Activated CD4-positive, alpha-beta T cell treated with anti-CD3 and anti-CD28 coated beads for 4 hours (primary cell): ENCODE results near the gene PSKH1.

Source experiments
- DNase-seq, 2 donors: peaks; one replicate each; pipeline ENCODE4 v3.0.0-alpha.2; 2020

Gene PSKH1

DNA sequence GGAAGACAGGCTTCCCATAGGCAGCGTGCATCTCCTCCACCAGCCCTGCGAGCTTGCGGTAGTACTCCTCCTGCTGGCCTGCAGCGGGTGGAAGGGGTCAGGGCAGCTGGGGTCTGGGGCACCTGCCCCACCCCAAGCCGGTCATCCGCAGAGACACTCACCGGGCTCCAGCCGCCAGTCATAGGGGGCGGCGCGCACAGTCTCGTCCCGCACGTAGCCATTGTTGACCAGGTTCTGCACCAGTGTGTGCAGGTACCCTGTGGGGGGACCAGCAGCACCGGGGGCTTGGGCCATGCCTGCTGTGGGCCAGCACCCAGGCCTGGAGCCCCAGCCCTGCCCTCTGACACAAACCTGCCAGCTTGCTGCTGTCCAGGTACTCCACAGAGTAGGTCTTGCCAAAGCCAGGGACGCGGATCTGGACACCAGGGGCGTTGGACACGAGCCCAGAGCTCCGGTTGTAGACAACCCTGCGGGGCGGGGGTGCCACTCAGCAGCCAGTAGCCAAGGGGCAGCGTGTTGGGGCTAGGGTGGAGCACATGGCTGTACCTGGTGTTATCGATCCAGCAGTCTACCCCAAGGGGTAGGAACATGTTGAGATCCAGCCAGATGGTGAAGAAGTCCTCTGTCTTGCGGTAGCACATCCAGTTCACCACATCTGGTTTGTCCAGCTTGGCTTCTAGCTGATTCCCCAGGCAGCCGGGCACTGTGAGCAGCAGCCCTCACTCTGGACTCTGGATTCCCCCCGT, 49.6 kb downstream of the PSKH1 start:
- DNase-seq, result no peak

GRCh38 chr16:67943256-67943618, 50.2 kb downstream of the PSKH1 start:
- DNase-seq, result no peak

- no peak for DNase-seq
Observed at GRCh38 chr16:67943619-67944504, 50.8 kb downstream of the PSKH1 start, which contains the start of gene LCAT. TSS of gene LCAT (minus strand) at chr16:67944120. CDS start at chr16:67944101, 19 bp downstream.

- DNase-seq, result no peak
Observed at GRCh38 chr16:67944690-67945391, 51.8 kb downstream of the PSKH1 start.

DNA sequence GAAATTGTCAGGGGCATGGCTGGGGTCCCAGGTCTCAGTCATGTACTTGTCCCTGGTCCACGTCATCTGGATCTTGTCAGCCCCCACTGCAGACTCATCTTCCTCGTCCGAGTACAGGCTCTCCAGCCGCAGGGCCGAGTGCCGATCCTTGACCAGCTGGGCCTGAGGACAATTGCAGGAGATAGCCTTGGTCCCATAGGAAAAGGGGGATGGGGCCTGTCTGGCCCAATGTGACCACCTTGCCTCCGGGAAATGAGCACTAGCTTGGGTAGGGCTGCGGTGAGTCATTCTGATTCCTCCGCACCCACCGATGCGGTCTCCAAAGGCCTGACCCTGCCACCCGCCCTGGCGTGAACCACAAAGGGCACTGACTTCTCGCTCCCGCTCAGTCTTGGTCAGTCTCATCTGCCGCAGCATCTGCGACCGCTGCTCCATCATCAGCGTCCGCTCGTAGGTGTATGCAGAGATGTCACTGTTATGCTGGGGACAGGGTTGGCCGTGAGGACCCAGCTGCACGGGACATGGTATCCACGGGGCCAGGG, 52.4 kb downstream of the PSKH1 start:
- no peak for DNase-seq

DNA sequence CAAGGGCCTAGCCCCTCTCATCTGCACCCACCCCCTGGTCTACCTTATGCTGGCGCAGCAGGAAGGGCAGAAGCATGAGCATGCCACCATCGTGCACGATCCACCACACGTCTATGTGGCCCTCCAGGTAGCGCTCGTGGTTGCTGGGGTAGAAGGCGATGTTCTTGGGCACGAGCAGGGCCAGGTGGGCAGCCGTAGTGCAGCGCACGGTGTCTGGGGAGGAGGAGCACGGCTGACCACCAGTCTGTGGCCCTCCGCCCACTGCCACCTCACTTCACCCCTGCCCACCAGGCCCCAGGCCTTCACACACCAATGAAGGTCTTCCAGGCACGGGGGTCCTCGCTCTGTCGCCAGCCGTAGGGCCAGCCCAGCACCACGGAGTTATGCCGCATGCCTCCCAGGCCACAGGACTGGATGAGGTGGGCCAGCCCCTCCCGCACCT, 53.1 kb downstream of the PSKH1 start:
- DNase-seq, result no peak

DNA sequence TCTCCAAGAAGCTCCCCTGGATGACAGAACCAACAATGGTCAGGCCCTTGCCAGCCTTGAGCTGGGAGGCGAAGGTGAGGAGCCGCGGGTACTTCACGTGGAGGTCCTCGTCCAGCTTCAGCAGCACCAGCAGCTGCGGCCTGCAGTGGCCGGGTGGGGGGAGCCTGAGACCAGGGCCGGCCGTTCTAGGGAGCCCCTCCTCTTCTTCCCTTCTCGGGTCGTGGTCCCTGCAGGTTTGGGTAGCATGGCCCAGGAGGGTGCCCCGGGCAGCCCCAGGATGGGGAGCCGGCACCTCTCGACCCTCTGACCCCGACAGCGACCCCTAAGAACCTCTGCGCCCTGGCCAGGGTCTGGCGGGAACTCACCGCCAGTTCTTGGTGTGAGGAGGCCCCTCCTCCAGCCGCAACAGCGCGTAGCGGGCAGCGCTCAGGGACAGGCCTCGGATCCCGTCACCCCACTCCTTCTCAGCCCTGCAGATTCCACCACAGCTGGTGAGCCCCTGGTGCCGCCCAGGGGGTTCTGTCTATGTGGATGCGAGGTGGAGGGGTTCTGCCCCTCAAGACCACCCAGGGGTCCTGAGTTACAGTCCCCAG, 54.0 kb downstream of the PSKH1 start:
- DNase-seq, result no peak

DNA sequence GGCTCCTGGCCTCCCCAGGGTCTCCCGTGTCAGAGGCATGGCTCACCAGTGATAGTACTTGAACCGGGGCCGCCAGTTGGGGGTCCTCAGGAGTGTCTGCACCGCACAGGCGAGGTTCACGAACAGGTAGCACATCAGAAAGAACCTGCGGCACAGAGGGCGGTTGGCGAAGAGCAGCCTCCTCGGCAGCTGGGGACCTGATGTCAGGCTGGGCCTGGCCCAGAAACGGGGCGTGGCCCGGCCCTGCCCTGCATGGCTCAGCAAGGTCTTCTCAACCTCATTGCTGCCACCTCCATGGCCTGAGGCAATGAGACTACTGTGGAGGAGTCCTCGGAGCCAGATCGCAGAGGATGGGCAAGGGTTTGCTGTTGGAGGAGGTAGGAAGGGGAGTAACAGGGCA, 55.0 kb downstream of the PSKH1 start:
- no peak for DNase-seq

DNA sequence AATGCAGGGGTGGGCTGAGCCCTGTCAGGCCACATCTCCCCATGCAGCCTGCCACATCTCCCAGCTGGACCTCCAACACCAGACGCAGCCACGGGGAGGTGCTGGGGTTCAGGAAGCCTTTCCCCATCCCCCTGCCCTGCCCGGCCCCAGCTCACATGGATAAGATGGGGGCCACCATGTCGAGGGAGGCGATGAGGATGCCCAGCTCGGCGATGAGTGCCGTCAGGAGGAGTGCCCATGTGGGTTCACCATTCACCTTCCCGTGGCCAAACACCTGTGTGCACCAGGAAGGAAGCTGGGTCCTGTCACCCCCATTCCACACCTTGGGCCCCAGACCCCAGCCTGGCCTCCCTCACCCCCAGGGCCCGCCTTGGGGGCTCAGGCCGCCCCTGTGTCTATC, 56.6 kb downstream of the PSKH1 start:
- DNase-seq, result no peak

DNA sequence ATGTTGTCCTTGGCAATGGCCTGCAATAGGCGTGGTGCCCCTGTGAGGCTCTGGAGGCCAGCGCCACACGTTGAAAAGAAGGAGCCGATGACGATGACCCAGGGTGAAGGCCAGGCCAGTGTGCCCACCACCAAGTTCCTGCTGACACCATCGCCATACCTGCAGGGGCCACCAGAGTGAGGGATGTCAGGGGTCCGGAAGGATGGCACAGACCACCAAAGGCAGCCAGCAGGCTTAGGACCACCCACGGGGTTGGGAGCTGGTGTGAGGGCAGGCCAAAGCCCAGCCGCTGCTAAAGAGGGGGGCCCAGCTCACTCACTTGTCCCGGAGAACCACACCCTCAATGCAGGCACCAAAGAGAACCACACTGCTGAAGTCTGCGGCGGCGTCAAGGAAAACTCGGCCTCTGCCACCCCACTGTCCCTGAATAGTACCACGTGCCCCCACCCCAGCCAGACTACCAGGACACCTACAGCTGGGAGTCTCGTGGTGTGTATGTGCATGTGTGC, 57.3 kb downstream of the PSKH1 start:
- DNase-seq, result no peak

DNA sequence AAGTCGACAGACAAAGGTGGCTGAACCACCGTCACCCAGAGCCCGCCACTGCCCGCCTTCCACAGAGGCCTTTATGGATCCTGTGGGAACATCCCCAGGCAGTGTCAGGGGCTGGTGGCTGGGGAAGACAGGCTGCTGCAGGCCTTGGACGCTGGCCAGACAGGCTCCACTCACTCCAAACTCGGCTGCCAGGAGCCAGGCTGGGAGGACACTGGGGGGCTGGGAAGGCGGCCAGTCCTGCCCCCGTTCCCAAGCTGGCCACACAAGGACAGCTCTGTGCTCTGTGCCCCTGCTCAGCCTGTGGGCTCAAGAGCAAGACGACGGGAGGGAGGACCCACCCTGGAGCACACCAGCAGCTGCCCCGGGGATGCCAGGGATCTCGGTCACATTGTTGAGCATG, 58.4 kb downstream of the PSKH1 start:
- DNase-seq, result no peak

- no peak for DNase-seq
Observed at GRCh38 chr16:67953641-67954375, 60.8 kb downstream of the PSKH1 start.

DNA sequence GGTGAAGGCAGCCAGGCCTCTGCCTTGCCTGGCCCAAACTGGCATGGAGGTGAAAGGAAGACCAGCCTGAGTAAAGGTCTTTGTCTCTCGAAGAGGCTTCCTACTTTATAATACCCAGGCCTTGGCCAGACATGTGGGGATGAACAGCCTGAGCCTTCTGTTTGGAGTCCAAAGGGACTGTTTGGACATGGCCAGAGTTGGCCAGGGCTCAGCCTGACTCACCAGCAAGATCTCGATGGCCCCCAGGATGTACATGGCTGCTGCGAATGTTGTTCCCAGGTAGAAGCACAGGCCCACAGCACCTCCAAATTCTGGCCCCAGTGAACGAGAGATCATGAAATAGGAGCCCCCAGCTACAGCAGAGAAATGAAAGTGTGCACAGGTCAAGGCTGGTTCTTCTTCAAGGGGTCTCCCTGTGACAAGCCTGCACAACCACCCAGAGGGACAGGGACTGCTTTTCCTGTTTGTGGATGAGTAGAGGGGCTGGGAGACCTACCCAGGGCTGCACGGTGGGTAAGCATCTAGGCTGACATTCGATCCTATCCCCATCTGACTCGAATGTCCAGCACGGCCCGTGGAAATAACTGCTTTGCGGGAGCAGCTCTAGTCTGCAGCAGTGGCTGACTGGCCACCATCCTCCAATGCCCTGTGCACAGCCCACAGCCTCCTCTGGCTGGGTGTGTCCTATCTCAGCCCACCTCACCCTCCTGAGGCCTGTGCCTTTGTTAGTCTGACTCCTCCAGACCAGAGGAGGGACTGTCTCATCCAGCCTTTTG, 61.6 kb downstream of the PSKH1 start:
- no peak for DNase-seq

DNA sequence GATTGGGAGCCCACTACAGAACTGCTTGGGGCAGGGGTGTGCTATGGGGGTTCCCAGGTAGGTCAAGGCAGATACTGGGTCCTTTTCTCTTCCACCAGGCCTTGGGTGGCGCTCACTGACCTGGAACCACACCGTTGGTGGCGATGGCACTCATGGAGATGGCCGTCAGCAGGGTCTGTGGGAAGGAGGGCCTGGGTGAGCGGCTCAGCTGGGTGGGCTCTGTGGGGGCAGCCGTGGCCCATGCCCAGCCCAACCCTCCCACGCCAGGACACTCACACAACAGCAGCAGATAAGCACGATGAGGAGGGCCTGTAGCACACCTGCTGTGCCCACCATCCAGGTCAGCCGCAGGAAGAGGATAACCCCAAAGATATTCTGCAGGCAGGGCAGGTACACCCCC, 64.6 kb downstream of the PSKH1 start:
- DNase-seq, result no peak

DNA sequence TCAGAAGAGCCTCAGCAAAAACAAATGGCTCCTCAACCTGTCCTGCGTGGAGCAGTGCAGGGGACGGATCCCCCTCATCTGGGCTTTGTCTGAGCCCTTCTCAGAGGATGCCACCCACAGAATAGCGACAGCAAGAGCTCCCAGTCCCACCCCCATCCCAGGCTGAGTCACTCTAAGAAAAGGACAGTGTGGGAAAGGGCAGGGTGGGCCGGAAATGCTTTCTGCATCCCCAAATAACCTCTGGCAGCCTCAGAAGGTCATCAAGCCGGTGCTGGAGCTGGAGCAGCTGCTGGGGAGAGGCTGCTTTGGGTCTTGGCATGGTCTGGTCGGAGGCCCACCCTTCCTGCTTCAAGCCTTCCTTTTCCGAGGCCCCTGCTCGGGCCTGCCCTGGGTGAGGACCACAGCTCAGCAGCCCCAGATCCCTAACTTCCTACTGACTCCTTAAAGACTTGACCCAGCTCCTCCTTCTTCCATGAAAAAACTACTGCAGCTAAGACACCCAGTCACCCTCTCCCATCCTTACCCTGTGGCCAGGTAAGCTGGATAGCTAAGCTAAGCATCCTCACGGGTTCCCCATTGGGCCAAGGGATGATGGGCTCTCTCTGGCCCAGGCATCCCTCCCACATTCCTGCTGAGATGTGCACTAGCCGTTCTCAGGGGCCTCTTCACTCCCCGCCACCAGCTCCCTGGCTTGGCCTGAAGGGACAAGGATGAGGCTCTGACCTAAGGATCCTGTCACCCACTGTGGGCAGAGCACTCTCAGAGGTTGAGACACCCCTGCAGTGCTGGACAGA, 66.7 kb downstream of the PSKH1 start:
- no peak for DNase-seq

DNA sequence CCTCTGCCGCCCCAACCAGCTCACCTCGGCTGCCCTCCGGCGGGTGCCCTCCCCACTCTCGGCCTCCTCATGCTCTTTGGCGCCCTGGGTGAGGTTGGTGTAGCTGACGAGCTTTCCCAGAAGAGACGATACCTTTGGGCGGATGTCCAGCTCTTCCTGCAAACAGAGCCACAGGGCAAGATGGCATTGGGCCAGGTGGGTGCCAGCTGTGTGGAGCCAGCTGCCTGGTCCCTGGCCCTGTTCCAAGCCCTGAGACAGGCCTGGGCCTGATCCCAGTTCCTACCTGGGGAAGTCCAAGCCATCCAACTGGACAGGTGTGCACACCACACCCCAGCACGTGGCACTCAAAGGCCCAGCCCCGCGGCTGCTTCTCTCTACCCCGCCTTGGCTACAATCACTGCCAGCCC, 68.5 kb downstream of the PSKH1 start:
- no peak for DNase-seq

- DNase-seq, result no peak
Observed at GRCh38 chr16:67962135-67962534, 69.1 kb downstream of the PSKH1 start.

GRCh38 chr16:67963292-67963661, 70.2 kb downstream of the PSKH1 start:
- DNase-seq, result no peak

DNA sequence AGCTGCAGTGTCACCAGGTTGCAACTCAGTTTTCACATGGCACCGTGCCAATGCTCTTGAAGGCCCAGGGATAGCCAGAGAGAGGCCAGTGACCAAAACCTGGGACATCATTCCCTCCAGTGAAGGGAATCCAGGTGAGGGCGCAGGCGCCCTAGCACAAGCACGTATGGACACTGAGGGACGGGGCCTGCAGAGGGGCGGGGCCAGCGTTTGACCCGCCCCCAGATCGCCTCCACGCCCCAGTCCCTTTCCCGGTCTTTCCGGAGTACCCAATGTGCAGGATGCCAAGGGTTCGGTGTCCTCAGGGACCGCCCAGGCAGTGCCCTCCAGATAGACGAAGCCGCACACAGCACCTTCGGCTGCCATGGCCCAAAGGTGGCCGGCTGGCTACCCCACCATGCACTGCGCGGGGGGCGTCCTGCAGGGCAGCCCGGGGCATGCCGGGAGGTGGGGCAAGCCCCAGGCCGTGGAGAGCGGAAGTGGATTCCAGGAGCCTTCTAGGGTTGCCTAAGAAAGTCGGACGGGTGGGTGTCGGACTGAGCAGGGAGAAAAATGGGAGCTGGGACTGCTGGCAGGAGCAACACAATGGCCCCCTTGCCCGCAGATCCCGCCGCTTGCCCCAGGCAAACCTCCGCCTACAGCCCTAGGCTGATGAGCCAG, 70.7 kb downstream of the PSKH1 start:
- no peak for DNase-seq
